Smooth muscle cell (in vitro differentiated cells): Measurements from ENCODE around the gene DHX35. TPM values are rescaled to one million over a fixed set of nuclear protein-coding genes. Genes with fewer than 3 reads are reported as not detected.

Experiments used
- DNase-seq: peaks from one replicate; lab custom pipeline; 2025; ENCODE audit not compliant: unreplicated experiment; lab: John Stamatoyannopoulos, UW
- H2AFZ ChIP-seq: fragments of 200-600 bp; sonication (generic); 2 replicates; pipeline ENCODE4 v1.6.0; 2016; ENCODE audit warnings: antibody characterized with exemption, low read depth, mild to moderate bottlenecking
- H3F3A ChIP-seq: fragments of 200-600 bp; sonication (generic); 2 replicates; pipeline ENCODE4 v1.6.0; 2017; ENCODE audit warnings: antibody characterized with exemption, low read depth
- H3K27ac ChIP-seq: fragments of 200-600 bp; sonication (generic); 2 replicates; pipeline ENCODE4 v1.5.1; 2016; ENCODE audit warnings: low read depth, mild to moderate bottlenecking
- H3K27me3 ChIP-seq: fragments of 200-600 bp; sonication (generic); 2 replicates; pipeline ENCODE4 v1.6.1; 2016; ENCODE audit warnings: low read depth, mild to moderate bottlenecking
- H3K36me3 ChIP-seq: fragments of 200-600 bp; sonication (generic); 2 replicates; pipeline ENCODE4 v1.5.1; 2016; ENCODE audit warnings: low read depth
- H3K4me1 ChIP-seq: fragments of 200-600 bp; sonication (generic); 2 replicates; pipeline ENCODE4 v1.5.1; 2016; ENCODE audit warnings: low read depth
- H3K4me2 ChIP-seq: fragments of 200-600 bp; sonication (generic); 2 replicates; pipeline ENCODE4 v1.6.0; 2016; ENCODE audit warnings: mild to moderate bottlenecking
- H3K4me3 ChIP-seq: fragments of 200-600 bp; sonication (generic); 2 replicates; pipeline ENCODE4 v1.5.1; 2016; ENCODE audit warnings: mild to moderate bottlenecking
- H3K79me2 ChIP-seq: fragments of 200-600 bp; sonication (generic); 2 replicates; pipeline ENCODE4 v1.6.0; 2016; ENCODE audit warnings: low read depth, mild to moderate bottlenecking
- H3K9ac ChIP-seq: fragments of 200-600 bp; sonication (generic); 2 replicates; pipeline ENCODE4 v1.6.0; 2016; ENCODE audit warnings: low read depth
- H3K9me3 ChIP-seq: fragments of 200-600 bp; sonication (generic); replicated peaks from 2 replicates; pipeline ENCODE4 v1.5.1; 2016; ENCODE audit warnings: low read depth
- H4K20me1 ChIP-seq: fragments of 200-600 bp; sonication (generic); 2 replicates; pipeline ENCODE4 v1.6.0; 2016; ENCODE audit warnings: low read depth
- CTCF ChIP-seq: fragments of 200-600 bp; sonication (generic); IDR thresholded peaks from 2 replicates; pipeline ENCODE4 v1.5.1; 2017; ENCODE audit warnings: borderline replicate concordance, mild to moderate bottlenecking, antibody characterized with exemption; ENCODE audit not compliant: insufficient read depth, poor library complexity, severe bottlenecking
- WGBS: methylation state at CpG from one replicate; pipeline ENCODE4 v1.1.7; 2016; ENCODE audit warnings: low lambda C conversion rate; 5-methylcytosine and 5-hydroxymethylcytosine counted together
- polyA plus RNA-seq: library from polyadenylated mRNA; unstranded; fragments of >200 nt; fragmentation: Nextera tagmentation; extraction: Ambion mirVana; gene quantifications from 2 replicates; pipeline ENCODE4 v1.2.1, GENCODE V29; 2016
- total RNA-seq: library from RNA; depleted of rRNA; stranded (reverse); fragments of >200 nt; gene quantifications from 2 replicates; pipeline ENCODE4 v1.2.3, GENCODE V29; 2014

DHX35 gene
- total and polyA plus RNA-seq, 2 experiments from 2014 or later = 4.5 to 9.5 TPM

- Histone ChIP-seq H3F3A (peaks cover 5% of the 10 kb centered on the region), H3K79me2 (no peaks in the 10 kb centered on the region), H3K36me3 (no peaks in the 10 kb centered on the region), H3K27me3 (no peaks in the 10 kb centered on the region), H4K20me1 (no peaks in the 10 kb centered on the region), H3K4me3 (no peak overlapping the region), H3K4me1 (peaks cover 3% of the 10 kb centered on the region), H3K9ac (peak overlapping the region; percentile 55), H3K4me2 (peak overlapping the region; percentile 66), H2AFZ (no peak overlapping the region), H3K27ac (peak overlapping the region; percentile 69), H3K9me3 (no peaks in the 10 kb centered on the region)
- TF ChIP-seq CTCF = no peak
- no peak for DNase-seq
- WGBS = 54% methylated on average over 7 of the region's 7 CpGs
These were observed 108.5 kb downstream of the DHX35 start for GRCh38 chr20:39070484-39071231.

DNA sequence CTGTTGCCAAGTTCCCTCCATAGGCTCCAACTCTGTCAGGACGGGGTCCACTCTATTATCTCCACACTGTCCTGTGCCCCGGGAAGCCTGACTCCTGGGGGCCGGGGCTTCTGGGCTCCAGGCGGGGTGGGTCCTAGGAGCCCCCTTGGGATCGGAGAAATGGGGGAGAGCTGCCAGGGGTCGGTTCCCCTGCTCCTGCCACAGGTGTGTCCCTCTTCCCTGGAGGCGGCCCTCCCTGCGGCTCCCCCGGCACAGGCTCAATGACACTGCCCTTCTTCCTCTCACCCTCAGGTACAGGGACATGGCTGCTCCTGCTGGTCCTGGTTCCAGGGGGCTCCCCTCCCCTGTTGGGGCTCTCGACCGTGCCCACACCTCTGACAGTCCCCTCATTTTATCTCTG is 110.0 kb downstream of the DHX35 start:
- H3K9ac ChIP-seq = no peak overlapping the region
- no peaks in the 10 kb centered on the region for H4K20me1 ChIP-seq
- H3K79me2 ChIP-seq = no peaks in the 10 kb centered on the region
- no peaks in the 10 kb centered on the region for H3K36me3 ChIP-seq
- H3K9me3 ChIP-seq = no peaks in the 10 kb centered on the region
- H3K4me1 ChIP-seq = no peaks in the 10 kb centered on the region
- peaks cover 5% of the 10 kb centered on the region for H3F3A ChIP-seq
- WGBS = 86% methylated on average over 9 of the region's 11 CpGs
- H2AFZ ChIP-seq = no peak overlapping the region
- no peak for TF ChIP-seq CTCF
- no peak overlapping the region for H3K4me2 ChIP-seq
- DNase-seq = no peak
- H3K27me3 ChIP-seq = no peaks in the 10 kb centered on the region
- H3K4me3 ChIP-seq = no peak overlapping the region
- H3K27ac ChIP-seq = no peak overlapping the region

DNA sequence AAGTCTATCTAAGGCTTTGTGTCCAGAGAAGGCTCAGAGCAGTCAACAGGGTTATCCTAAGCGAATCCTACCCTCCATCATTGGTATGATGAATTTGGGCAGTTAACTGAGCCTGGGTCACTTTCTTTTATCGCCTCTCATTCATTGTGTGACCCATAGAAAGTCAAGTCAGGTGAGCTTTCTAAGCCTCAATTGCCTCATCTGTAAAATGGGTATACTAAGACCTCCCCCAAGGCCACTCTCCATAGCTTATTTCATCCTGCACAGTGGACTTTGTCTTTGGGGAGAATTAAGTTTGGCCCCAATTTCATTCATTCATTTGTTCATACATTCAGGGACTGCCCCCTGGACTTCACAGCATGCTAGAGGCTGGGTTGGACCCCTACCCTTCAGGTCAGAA is 110.5 kb downstream of the DHX35 start:
- Histone ChIP-seq H3K36me3 (no peaks in the 10 kb centered on the region), H3K9ac (no peak overlapping the region), H2AFZ (no peak overlapping the region), H3K9me3 (no peaks in the 10 kb centered on the region), H3K4me2 (no peak overlapping the region), H3K27me3 (no peaks in the 10 kb centered on the region), H3K4me3 (no peak overlapping the region), H3F3A (peaks cover 5% of the 10 kb centered on the region), H4K20me1 (no peaks in the 10 kb centered on the region), H3K79me2 (no peaks in the 10 kb centered on the region), H3K27ac (no peak overlapping the region), H3K4me1 (no peaks in the 10 kb centered on the region)
- TF ChIP-seq CTCF = no peak
- 96% methylated on average over 2 of the region's 2 CpGs for WGBS
- no peak for DNase-seq

- Histone ChIP-seq H3K4me1 (no peaks in the 10 kb centered on the region), H3K36me3 (no peaks in the 10 kb centered on the region), H3K4me3 (no peak overlapping the region), H3K27me3 (no peaks in the 10 kb centered on the region), H3F3A (peaks cover under 1% of the 10 kb centered on the region), H4K20me1 (no peaks in the 10 kb centered on the region), H3K4me2 (no peak overlapping the region), H3K79me2 (no peaks in the 10 kb centered on the region), H3K9me3 (no peaks in the 10 kb centered on the region), H3K27ac (no peak overlapping the region), H3K9ac (no peak overlapping the region), H2AFZ (no peak overlapping the region)
- TF ChIP-seq CTCF = no peak
- DNase-seq = no peak
- 97% methylated on average over 2 of the region's 2 CpGs for WGBS
These were observed 113.6 kb downstream of the DHX35 start for GRCh38 chr20:39075731-39076130.
